A549 (cell line): ENCODE data around the gene CDIPT.

ENCODE experiments used
- BCL3 ChIP-seq: fragments of >200 bp; sonication (Bioruptor Twin); formaldehyde crosslinking; IDR thresholded peaks from 3 replicates; pipeline ENCODE4 v1.6.1; 2016
- BHLHE40 ChIP-seq: IDR thresholded peaks from 2 replicates; pipeline ENCODE4 v1.6.1; 2012; ENCODE audit warnings: low read depth, low read length, inconsistent platforms
- CTCF ChIP-seq: fragments of >200 bp; sonication (Bioruptor Twin); formaldehyde crosslinking; IDR thresholded peaks from 3 replicates; pipeline ENCODE4 v1.5.1; 2016
- EP300 ChIP-seq, 2 experiments: fragments of >200 bp; sonication (Bioruptor Twin); formaldehyde crosslinking; IDR thresholded peaks; 2 replicates in 1 of 2; 3 replicates in 1 of 2; pipeline ENCODE4 v1.6.1; 2016 to 2017
- FOSB ChIP-seq: fragments of 250-450 bp; sonication (Bioruptor Pico); IDR thresholded peaks from 2 replicates; pipeline ENCODE4 v1.5.0; 2020; ENCODE audit warnings: mild to moderate bottlenecking, moderate library complexity
- FOXS1 ChIP-seq: fragments of 250-450 bp; sonication (Bioruptor Pico); IDR thresholded peaks from 2 replicates; pipeline ENCODE4 v1.5.0; 2020; ENCODE audit warnings: mild to moderate bottlenecking, moderate library complexity
- MAFK ChIP-seq: fragments of 450-650 bp; IDR thresholded peaks from 2 replicates; pipeline ENCODE4 v1.6.1; 2014; ENCODE audit not compliant: partially characterized antibody
- MAX ChIP-seq: IDR thresholded peaks from 2 replicates; pipeline ENCODE4 v1.6.1; 2012
- MAZ ChIP-seq: fragments of 150-350 bp; IDR thresholded peaks from 2 replicates; pipeline ENCODE4 v1.6.1; 2014; ENCODE audit warnings: antibody characterized with exemption, low read depth, low read length, borderline replicate concordance
- PHF8 ChIP-seq: fragments of 200-600 bp; sonication (generic); IDR thresholded peaks from 2 replicates; pipeline ENCODE4 v1.6.1; 2016; ENCODE audit warnings: low read depth, mild to moderate bottlenecking, antibody characterized with exemption, moderate library complexity, borderline replicate concordance
- POLR2A ChIP-seq: IDR thresholded peaks from 2 replicates; pipeline ENCODE4 v1.6.1; 2012; ENCODE audit warnings: mild to moderate bottlenecking, low read length
- RAD21 ChIP-seq, 2 experiments: fragments of >200 bp in 1 of 2; sonication (Bioruptor Twin) in 1 of 2; formaldehyde crosslinking in 1 of 2; IDR thresholded peaks in 1 of 2; conservative IDR thresholded peaks in 1 of 2; 2 replicates in 1 of 2; 3 replicates in 1 of 2; pipeline ENCODE4 v1.6.1; 2012 to 2018; ENCODE audit warnings: inconsistent platforms in 1 of 2
- RCOR1 ChIP-seq: fragments of 150-350 bp; IDR thresholded peaks from 2 replicates; pipeline ENCODE4 v1.6.1; 2014; ENCODE audit warnings: antibody characterized with exemption, low read length, low read depth
- REST ChIP-seq: fragments of 200-600 bp; sonication (generic); IDR thresholded peaks from 2 replicates; pipeline ENCODE4 v1.6.1; 2016; ENCODE audit warnings: antibody characterized with exemption, mild to moderate bottlenecking, moderate library complexity

- TF ChIP-seq POLR2A: no peak
- no peak for TF ChIP-seq MAFK
- no peak for TF ChIP-seq BCL3
- no peak for TF ChIP-seq CTCF
- no peak for TF ChIP-seq EP300 (IDR thresholded peaks at IDR 0.05)
- no peak for TF ChIP-seq RAD21 (conservative IDR thresholded peaks at IDR 0.05 in 1 of 2, IDR thresholded peaks at IDR 0.05 in 1 of 2)
- TF ChIP-seq PHF8: no peak
- no peak for TF ChIP-seq MAZ
- TF ChIP-seq FOSB (CRISPR knock-in tag): no peak
- TF ChIP-seq BHLHE40: no peak
- no peak for TF ChIP-seq REST
- TF ChIP-seq MAX: no peak
- no peak for TF ChIP-seq RCOR1
- TF ChIP-seq FOXS1: no peak
Observed at GRCh38 chr16:29842732-29843346, 20.2 kb downstream of the CDIPT start.
